HEK293 (cell line): ENCODE data around the gene CSRNP2.

Experiments
- CTCF ChIP-seq: fragments of 450-650 bp; formaldehyde crosslinking; IDR thresholded peaks from 2 replicates; pipeline ENCODE4 v1.5.1; 2016; ENCODE audit warnings: missing biosample characterization, missing genetic modification characterization
- SP2 ChIP-seq: fragments of 450-650 bp; formaldehyde crosslinking; IDR thresholded peaks from 2 replicates; pipeline ENCODE4 v1.5.1; 2016; ENCODE audit warnings: missing biosample characterization, missing genetic modification characterization
- ZBTB49 ChIP-seq: fragments of 450-650 bp; formaldehyde crosslinking; IDR thresholded peaks from 2 replicates; pipeline ENCODE4 v1.5.1; 2016; ENCODE audit warnings: missing biosample characterization, missing genetic modification characterization, low read depth
- ZBTB6 ChIP-seq: fragments of 450-650 bp; formaldehyde crosslinking; IDR thresholded peaks from 2 replicates; pipeline ENCODE4 v1.5.1; 2017; ENCODE audit warnings: missing biosample characterization, missing genetic modification characterization

GRCh38 chr12:51086933-51087332, 3.5 kb upstream of the CSRNP2 start:
- TF ChIP-seq ZBTB6 (tag by site-specific recombination) (no peak), CTCF (no peak), ZBTB49 (tag by site-specific recombination) (no peak), SP2 (tag by site-specific recombination) (no peak)
